Measurements from ENCODE around the gene SLC22A17. TPM values are rescaled to one million over a fixed set of nuclear protein-coding genes. Genes with fewer than 3 reads are reported as not detected.
A peak's percentile ranks its signal among the peaks of the same experiment; 100 is the strongest.

Gene SLC22A17
- total RNA-seq, 1 experiment from 2014 or later, result 42.3 TPM

- H3K36me3 Mint-ChIP-seq, result no peaks in the 10 kb centered on the region
- H3K4me3 Mint-ChIP-seq, result no peak overlapping the region
- peaks cover 11% of the 10 kb centered on the region for H3K4me1 Mint-ChIP-seq
- no peaks in the 10 kb centered on the region for H3K9me3 Mint-ChIP-seq
- ChIA-PET POLR2A (interaction anchor here (0.7 to 1.7 kb wide), 7 partner anchors 13 to 77 kb away, joined by 3 to 8 read pairs (median 4); partner anchors contain the start of genes PABPN1 and PPP1R3E), CTCF (interaction anchor here (0.6 to 6.4 kb wide), 71 partner anchors 9 to 385 kb away, joined by 3 to 95 read pairs (median 5); partner anchors contain the start of genes ACIN1, BCL2L2, C14orf119 and EFS)
- peaks cover 59% of the 10 kb centered on the region for H3K27me3 Mint-ChIP-seq (ENCODE audit: low read depth)
- ATAC-seq, result peak; percentile 63
- DNase-seq (ENCODE audit: low spot score), result peak; percentile 76
- TF ChIP-seq FOXP1 (CRISPR knock-in tag; IDR thresholded peaks at IDR 0.05; ENCODE audit: borderline replicate concordance), result peak; percentile 56; the same call in 1 of the 2 replicates
- 0 out of 2 replicates have a peak, but pooled peaks have one; percentile 40 for TF ChIP-seq ARID4B (CRISPR knock-in tag; IDR thresholded peaks at IDR 0.05; ENCODE audit: borderline replicate concordance)
- TF ChIP-seq HMGXB4 (CRISPR knock-in tag; IDR thresholded peaks at IDR 0.05), result no peak
- TF ChIP-seq ZNF138 (CRISPR knock-in tag; conservative IDR thresholded peaks at IDR 0.05), result no peak
- peak; percentile 93 for TF ChIP-seq CTCF (IDR thresholded peaks at IDR 0.05)
- TF ChIP-seq GABPB1 (CRISPR knock-in tag; IDR thresholded peaks at IDR 0.05), result peak; percentile 54; the same call in 1 of the 2 replicates
- H3K27ac Mint-ChIP-seq, result no peak overlapping the region
These were observed 26.9 kb upstream of the SLC22A17 start for GRCh38 chr14:23379366-23380196.

- TF ChIP-seq MAX (CRISPR knock-in tag; IDR thresholded peaks at IDR 0.05) (no peak), USF2 (CRISPR knock-in tag; IDR thresholded peaks at IDR 0.05) (no peak), ATF2 (CRISPR knock-in tag; IDR thresholded peaks at IDR 0.05; ENCODE audit: borderline replicate concordance, low read depth) (no peak), JUN (CRISPR knock-in tag; IDR thresholded peaks at IDR 0.05) (no peak), TCF7 (CRISPR knock-in tag; IDR thresholded peaks at IDR 0.05; ENCODE audit: low read depth) (no peak), ZMAT4 (CRISPR knock-in tag; IDR thresholded peaks at IDR 0.05) (no peak), FOXP1 (CRISPR knock-in tag; IDR thresholded peaks at IDR 0.05; ENCODE audit: borderline replicate concordance) (no peak), TEAD4 (CRISPR knock-in tag; IDR thresholded peaks at IDR 0.05) (no peak), CREM (CRISPR knock-in tag; IDR thresholded peaks at IDR 0.05) (no peak), CTCF (IDR thresholded peaks at IDR 0.05) (no peak), GTF2I (CRISPR knock-in tag; conservative IDR thresholded peaks at IDR 0.05) (no peak), ETV6 (CRISPR knock-in tag; IDR thresholded peaks at IDR 0.05) (no peak), ZNF317 (CRISPR knock-in tag; IDR thresholded peaks at IDR 0.05; ENCODE audit: borderline replicate concordance, low read depth) (no peak)
- ATAC-seq, result no peak
- H3K27ac Mint-ChIP-seq, result no peak overlapping the region
- POLR2A ChIA-PET, result no interaction called here
- H3K27me3 Mint-ChIP-seq (ENCODE audit: low read depth), result peaks cover 59% of the 10 kb centered on the region
- DNase-seq (ENCODE audit: low spot score), result no peak
- CTCF ChIA-PET, result interaction anchor here (0.6 to 6.4 kb wide), 20 partner anchors 10 to 284 kb away, joined by 3 to 95 read pairs (median 17); partner anchors contain the start of genes ACIN1, C14orf119, EFS and PABPN1
- peaks cover 11% of the 10 kb centered on the region for H3K4me1 Mint-ChIP-seq
- H3K9me3 Mint-ChIP-seq, result no peaks in the 10 kb centered on the region
- no peak overlapping the region for H3K4me3 Mint-ChIP-seq
- no peaks in the 10 kb centered on the region for H3K36me3 Mint-ChIP-seq
These were observed 26.0 kb upstream of the SLC22A17 start for GRCh38 chr14:23378612-23379220.
